HUES48 (cell line): ENCODE measurements around the gene KLK15.

Source experiments
- H3K27ac ChIP-seq: one replicate; pipeline ENCODE4 v1.7.0; 2013; ENCODE audit warnings: low read depth, low read length, inconsistent platforms
- H3K27me3 ChIP-seq: 2 replicates; pipeline ENCODE4 v1.6.1; 2013; ENCODE audit warnings: mild to moderate bottlenecking, low read length; ENCODE audit not compliant: control insufficient read depth, insufficient read depth
- H3K36me3 ChIP-seq: 2 replicates; pipeline ENCODE4 v1.6.1; 2013; ENCODE audit warnings: low read length; ENCODE audit not compliant: control insufficient read depth, insufficient read depth
- H3K4me1 ChIP-seq: 2 replicates; pipeline ENCODE4 v1.6.1; 2013; ENCODE audit warnings: mild to moderate bottlenecking, low read length; ENCODE audit not compliant: control insufficient read depth, insufficient read depth
- H3K4me3 ChIP-seq: 2 replicates; pipeline ENCODE4 v1.5.1; 2013; ENCODE audit warnings: mild to moderate bottlenecking, low read depth, low read length
- H3K9ac ChIP-seq: 2 replicates; pipeline ENCODE4 v1.6.1; 2013; ENCODE audit warnings: mild to moderate bottlenecking, low read depth, low read length, moderate library complexity
- H3K9me3 ChIP-seq: 2 replicates; pipeline ENCODE4 v1.6.1; 2013; ENCODE audit warnings: low read length; ENCODE audit not compliant: control insufficient read depth, insufficient read depth

The KLK15 gene

GRCh38 chr19:50833117-50833801 lies at the start of gene KLK15:
KLK15 (minus strand) TSS chr19:50833574; CDS start chr19:50831492, 2,082 bp downstream.
- no peak within 1 kb of the TSS for H3K9ac ChIP-seq
- H3K4me3 ChIP-seq = no peak within 1 kb of the TSS
- H3K4me1 ChIP-seq = peaks cover 3% of the 10 kb centered on the region; the same call in 1 of the 2 replicates
- H3K36me3 ChIP-seq = no peaks in the 10 kb centered on the region
- H3K27me3 ChIP-seq = peaks cover 29% of the 10 kb centered on the region
- H3K27ac ChIP-seq = no peak within 1 kb of the TSS
- H3K9me3 ChIP-seq = no peaks in the 10 kb centered on the region

GRCh38 chr19:50882188-50882587 lies 48.8 kb upstream of the KLK15 start:
- H3K27me3 ChIP-seq = no peaks in the 10 kb centered on the region
- H3K4me1 ChIP-seq = no peaks in the 10 kb centered on the region
- H3K36me3 ChIP-seq = no peaks in the 10 kb centered on the region
- no peak overlapping the region for H3K4me3 ChIP-seq
- no peak overlapping the region for H3K27ac ChIP-seq
- H3K9me3 ChIP-seq = no peaks in the 10 kb centered on the region
- no peak overlapping the region for H3K9ac ChIP-seq

- Histone ChIP-seq H3K27ac (no peak overlapping the region), H3K9me3 (no peaks in the 10 kb centered on the region), H3K36me3 (no peaks in the 10 kb centered on the region), H3K9ac (no peak overlapping the region), H3K27me3 (no peaks in the 10 kb centered on the region), H3K4me3 (no peak overlapping the region), H3K4me1 (no peaks in the 10 kb centered on the region)
Observed at GRCh38 chr19:50880241-50880640, 46.9 kb upstream of the KLK15 start.

GRCh38 chr19:50878851-50879250 lies 45.5 kb upstream of the KLK15 start:
- H3K4me3 ChIP-seq = no peak overlapping the region
- no peak overlapping the region for H3K9ac ChIP-seq
- no peaks in the 10 kb centered on the region for H3K9me3 ChIP-seq
- H3K4me1 ChIP-seq = no peaks in the 10 kb centered on the region
- no peak overlapping the region for H3K27ac ChIP-seq
- H3K27me3 ChIP-seq = no peaks in the 10 kb centered on the region
- no peaks in the 10 kb centered on the region for H3K36me3 ChIP-seq

GRCh38 chr19:50877338-50877737 lies 44.0 kb upstream of the KLK15 start:
- Histone ChIP-seq H3K4me3 (no peak overlapping the region), H3K36me3 (no peaks in the 10 kb centered on the region), H3K27ac (no peak overlapping the region), H3K9ac (no peak overlapping the region), H3K27me3 (no peaks in the 10 kb centered on the region), H3K4me1 (no peaks in the 10 kb centered on the region), H3K9me3 (no peaks in the 10 kb centered on the region)

- Histone ChIP-seq H3K9me3 (no peaks in the 10 kb centered on the region), H3K4me1 (no peaks in the 10 kb centered on the region), H3K27me3 (no peaks in the 10 kb centered on the region), H3K27ac (no peak overlapping the region), H3K36me3 (no peaks in the 10 kb centered on the region), H3K4me3 (no peak overlapping the region), H3K9ac (no peak overlapping the region)
Observed at GRCh38 chr19:50876456-50876855, 43.1 kb upstream of the KLK15 start.

- Histone ChIP-seq H3K27ac (no peak overlapping the region), H3K9me3 (no peaks in the 10 kb centered on the region), H3K4me3 (no peak overlapping the region), H3K27me3 (no peaks in the 10 kb centered on the region), H3K9ac (no peak overlapping the region), H3K36me3 (no peaks in the 10 kb centered on the region), H3K4me1 (no peaks in the 10 kb centered on the region)
Observed at GRCh38 chr19:50875795-50876422, 42.5 kb upstream of the KLK15 start.

GRCh38 chr19:50874211-50874610 lies 40.8 kb upstream of the KLK15 start:
- H3K36me3 ChIP-seq = no peaks in the 10 kb centered on the region
- H3K9ac ChIP-seq = no peak overlapping the region
- no peaks in the 10 kb centered on the region for H3K4me1 ChIP-seq
- H3K27ac ChIP-seq = no peak overlapping the region
- H3K9me3 ChIP-seq = no peaks in the 10 kb centered on the region
- peaks cover 3% of the 10 kb centered on the region; the same call in 1 of the 2 replicates for H3K27me3 ChIP-seq
- H3K4me3 ChIP-seq = no peak overlapping the region

- Histone ChIP-seq H3K4me3 (no peak within 1 kb of the TSS), H3K4me1 (no peaks in the 10 kb centered on the region), H3K27me3 (peaks cover 4% of the 10 kb centered on the region; the same call in 1 of the 2 replicates), H3K36me3 (no peaks in the 10 kb centered on the region), H3K9ac (no peak within 1 kb of the TSS), H3K27ac (no peak within 1 kb of the TSS), H3K9me3 (no peaks in the 10 kb centered on the region)
Observed at GRCh38 chr19:50873056-50873455, 39.7 kb upstream of the KLK15 start, which contains the start of gene KLK2. KLK2 (plus strand) TSS chr19:50873439; CDS start chr19:50873474, 35 bp downstream.

- no peak overlapping the region for H3K27ac ChIP-seq
- no peak overlapping the region for H3K4me3 ChIP-seq
- H3K9ac ChIP-seq = no peak overlapping the region
- peaks cover 4% of the 10 kb centered on the region; the same call in 1 of the 2 replicates for H3K27me3 ChIP-seq
- no peaks in the 10 kb centered on the region for H3K9me3 ChIP-seq
- no peaks in the 10 kb centered on the region for H3K36me3 ChIP-seq
- no peaks in the 10 kb centered on the region for H3K4me1 ChIP-seq
Observed at GRCh38 chr19:50870417-50871089, 37.2 kb upstream of the KLK15 start.

- no peak overlapping the region for H3K27ac ChIP-seq
- no peaks in the 10 kb centered on the region for H3K9me3 ChIP-seq
- no peak overlapping the region for H3K4me3 ChIP-seq
- H3K9ac ChIP-seq = no peak overlapping the region
- H3K36me3 ChIP-seq = no peaks in the 10 kb centered on the region
- no peaks in the 10 kb centered on the region for H3K4me1 ChIP-seq
- peaks cover 4% of the 10 kb centered on the region; the same call in 1 of the 2 replicates for H3K27me3 ChIP-seq
Observed at GRCh38 chr19:50869479-50869878, 36.1 kb upstream of the KLK15 start.
